OCI-LY7 (cell line): Measurements from ENCODE around the gene GPRC5C. TPM values are rescaled to one million over a fixed set of nuclear protein-coding genes. Genes with fewer than 3 reads are reported as not detected.

Source experiments
- BruUV-seq: library from RNA; stranded (reverse); fragments of 400-500 nt; replicated peaks from 2 replicates; lab custom pipeline; 2021; lab: Mats Ljungman, UMichigan
- CTCF ChIA-PET: fragments of 300-600 bp; sonication (Branson Sonifier 250); formaldehyde crosslinking; loops from one replicate; lab custom pipeline; 2022; ENCODE audit warnings: antibody characterized with exemption; ENCODE audit not compliant: unreplicated experiment; lab: Charles Lee
- POLR2A ChIA-PET: fragments of 300-600 bp; sonication (Branson Sonifier 250); formaldehyde crosslinking; loops from one replicate; lab custom pipeline; 2022; ENCODE audit warnings: antibody characterized with exemption; lab: Charles Lee
- DNase-seq: peaks from one replicate; pipeline ENCODE4 v3.0.0-alpha.2; 2015; ENCODE audit warnings: low spot score
- H2AFZ ChIP-seq: fragments of 200-600 bp; sonication (generic), shearing (Covaris generic); 2 replicates; pipeline ENCODE4 v1.6.1; 2014; ENCODE audit warnings: mild to moderate bottlenecking, antibody characterized with exemption, low read length, moderate library complexity
- H3K27ac ChIP-seq: fragments of 200-600 bp; sonication (generic); 2 replicates; pipeline ENCODE4 v1.5.1; 2014; ENCODE audit warnings: mixed run types, low read depth, mild to moderate bottlenecking, moderate library complexity, low read length, inconsistent platforms; ENCODE audit not compliant: poor library complexity, severe bottlenecking
- H3K36me3 ChIP-seq: fragments of 200-600 bp; sonication (generic); 2 replicates; pipeline ENCODE4 v1.6.1; 2014; ENCODE audit warnings: mild to moderate bottlenecking, antibody characterized with exemption, low read length, moderate library complexity, mixed read lengths; ENCODE audit not compliant: insufficient read depth
- H3K4me1 ChIP-seq: fragments of 200-600 bp; sonication (generic); 2 replicates; pipeline ENCODE4 v1.5.1; 2014; ENCODE audit warnings: mild to moderate bottlenecking, low read length; ENCODE audit not compliant: insufficient read depth, poor library complexity, severe bottlenecking
- H3K4me2 ChIP-seq: fragments of 200-600 bp; sonication (generic); 2 replicates; pipeline ENCODE4 v1.6.1; 2014; ENCODE audit warnings: mild to moderate bottlenecking, low read length
- H3K4me3 ChIP-seq: fragments of 200-600 bp; sonication (generic); 2 replicates; pipeline ENCODE4 v1.5.1; 2014; ENCODE audit warnings: mild to moderate bottlenecking, low read depth, low read length; ENCODE audit not compliant: poor library complexity, severe bottlenecking
- H3K79me2 ChIP-seq: fragments of 200-600 bp; sonication (generic); 2 replicates; pipeline ENCODE4 v1.6.1; 2016; ENCODE audit warnings: low read depth, mild to moderate bottlenecking, low read length, moderate library complexity, mixed read lengths; ENCODE audit not compliant: insufficient read depth
- H3K9me2 ChIP-seq: fragments of 200-600 bp; sonication (generic); 2 replicates; pipeline ENCODE4 v1.6.1; 2016; ENCODE audit warnings: mild to moderate bottlenecking, low read length, mixed read lengths; ENCODE audit not compliant: insufficient read depth
- H3K9me3 ChIP-seq: fragments of 200-600 bp; sonication (generic); 2 replicates; pipeline ENCODE4 v1.6.1; 2014; ENCODE audit warnings: mild to moderate bottlenecking, mixed run types, low read length, mixed read lengths
- H4K20me1 ChIP-seq: fragments of 200-600 bp; sonication (generic); 2 replicates; pipeline ENCODE4 v1.6.1; 2014; ENCODE audit warnings: mild to moderate bottlenecking, antibody characterized with exemption, low read length, moderate library complexity, mixed read lengths; ENCODE audit not compliant: insufficient read depth
- EZH2phosphoT487 ChIP-seq: fragments of 200-600 bp; sonication (generic); IDR thresholded peaks from 2 replicates; pipeline ENCODE4 v1.6.1; 2018; ENCODE audit warnings: low read depth, borderline replicate concordance, mild to moderate bottlenecking, mixed run types, antibody characterized with exemption, low read length, moderate library complexity, mixed read lengths
- intact Hi-C: fragments of 100-400 bp; cut with micrococcal nuclease; formaldehyde crosslinking; loops from one replicate; pipeline ENCODE4 v1.10.0; 2022; ENCODE audit not compliant: unreplicated experiment
- total RNA-seq, 2 experiments: library from RNA; depleted of rRNA in 1 of 2; stranded (reverse); fragments of >200 nt in 1 of 2; shearing (Covaris generic) in 1 of 2; gene quantifications; 2 replicates each; pipeline ENCODE4 v1.2.3, GENCODE V29; 2014 to 2022
- TF ChIP-seq, protein P1 (sequence below): fragments of 200-600 bp; sonication (generic); conservative IDR thresholded peaks from 2 replicates; pipeline ENCODE4 v1.5.1; 2014; ENCODE audit warnings: mild to moderate bottlenecking, antibody characterized with exemption, low read length, moderate library complexity, mixed read lengths

The GPRC5C gene
- total RNA-seq, 2 experiments from 2014 or later = 1.1 to 19.5 TPM

DNA sequence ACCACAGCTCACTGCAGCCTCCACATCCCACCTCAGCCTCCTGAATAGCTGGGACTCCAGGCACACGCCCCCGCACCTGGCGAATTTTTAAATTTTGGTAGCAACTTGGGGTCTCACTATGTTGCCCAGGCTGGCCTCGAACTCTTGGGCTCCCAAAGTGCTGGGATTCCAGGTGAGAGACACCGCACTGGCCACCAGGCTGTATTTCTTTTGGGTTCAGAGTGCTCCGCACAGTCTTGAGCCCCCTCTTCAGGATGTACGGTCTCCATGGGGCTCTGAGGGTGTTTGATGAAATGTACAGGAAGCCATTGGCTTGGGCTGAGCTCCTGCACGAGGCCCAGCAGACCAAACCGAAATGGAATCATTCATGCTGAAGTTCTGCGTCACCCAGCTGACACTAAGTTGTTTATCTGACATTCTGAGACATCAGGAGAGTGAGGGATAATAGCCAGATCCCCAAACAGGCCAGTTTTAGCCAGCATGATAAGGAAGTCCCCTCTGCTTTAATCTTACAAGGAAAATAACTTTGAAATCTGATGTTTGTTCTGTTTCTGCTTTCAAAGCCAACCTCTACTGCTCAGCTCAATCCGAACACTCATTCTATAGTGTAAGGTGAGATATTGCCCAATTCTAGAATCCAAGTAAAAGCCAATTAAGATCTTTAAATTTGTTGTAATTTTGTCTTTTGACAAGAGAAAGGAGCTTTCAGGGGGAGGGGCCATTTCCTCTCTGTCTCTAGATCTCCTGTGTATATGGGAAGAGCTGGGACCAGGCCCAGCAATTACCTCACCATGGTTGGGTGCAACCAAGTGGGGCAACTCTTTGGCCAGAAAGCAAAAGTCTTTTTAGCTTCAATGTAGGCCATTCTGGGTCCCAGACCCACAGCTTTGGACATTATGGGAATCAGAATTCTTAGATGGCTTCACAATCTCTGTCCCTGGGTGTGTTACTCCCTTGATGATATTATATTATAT is 40.9 kb upstream of the GPRC5C start:
- POLR2A ChIA-PET = interaction anchor here (1.0 to 2.1 kb wide), 2 partner anchors 17 to 19 kb away, joined by 3 to 7 read pairs; no protein-coding TSS in a partner anchor
- Histone ChIP-seq H3K9me2 (no peaks in the 10 kb centered on the region), H3K4me1 (no peaks in the 10 kb centered on the region), H3K4me3 (no peak overlapping the region), H4K20me1 (no peaks in the 10 kb centered on the region), H3K27ac (no peak overlapping the region), H3K36me3 (no peaks in the 10 kb centered on the region), H3K9me3 (no peaks in the 10 kb centered on the region), H2AFZ (no peak overlapping the region), H3K4me2 (no peak overlapping the region), H3K79me2 (no peaks in the 10 kb centered on the region)
- no TSS peak for BruUV-seq
- TF ChIP-seq EZH2phosphoT487 = no peak
- TF ChIP-seq, protein P1, sequence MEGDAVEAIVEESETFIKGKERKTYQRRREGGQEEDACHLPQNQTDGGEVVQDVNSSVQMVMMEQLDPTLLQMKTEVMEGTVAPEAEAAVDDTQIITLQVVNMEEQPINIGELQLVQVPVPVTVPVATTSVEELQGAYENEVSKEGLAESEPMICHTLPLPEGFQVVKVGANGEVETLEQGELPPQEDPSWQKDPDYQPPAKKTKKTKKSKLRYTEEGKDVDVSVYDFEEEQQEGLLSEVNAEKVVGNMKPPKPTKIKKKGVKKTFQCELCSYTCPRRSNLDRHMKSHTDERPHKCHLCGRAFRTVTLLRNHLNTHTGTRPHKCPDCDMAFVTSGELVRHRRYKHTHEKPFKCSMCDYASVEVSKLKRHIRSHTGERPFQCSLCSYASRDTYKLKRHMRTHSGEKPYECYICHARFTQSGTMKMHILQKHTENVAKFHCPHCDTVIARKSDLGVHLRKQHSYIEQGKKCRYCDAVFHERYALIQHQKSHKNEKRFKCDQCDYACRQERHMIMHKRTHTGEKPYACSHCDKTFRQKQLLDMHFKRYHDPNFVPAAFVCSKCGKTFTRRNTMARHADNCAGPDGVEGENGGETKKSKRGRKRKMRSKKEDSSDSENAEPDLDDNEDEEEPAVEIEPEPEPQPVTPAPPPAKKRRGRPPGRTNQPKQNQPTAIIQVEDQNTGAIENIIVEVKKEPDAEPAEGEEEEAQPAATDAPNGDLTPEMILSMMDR = no peak
- DNase-seq = no peak
- intact Hi-C loops = no loop called here
- CTCF ChIA-PET = interaction anchor here (0.5 to 0.6 kb wide), 2 partner anchors 22 to 53 kb away, joined by 3 read pairs; no protein-coding TSS in a partner anchor

DNA sequence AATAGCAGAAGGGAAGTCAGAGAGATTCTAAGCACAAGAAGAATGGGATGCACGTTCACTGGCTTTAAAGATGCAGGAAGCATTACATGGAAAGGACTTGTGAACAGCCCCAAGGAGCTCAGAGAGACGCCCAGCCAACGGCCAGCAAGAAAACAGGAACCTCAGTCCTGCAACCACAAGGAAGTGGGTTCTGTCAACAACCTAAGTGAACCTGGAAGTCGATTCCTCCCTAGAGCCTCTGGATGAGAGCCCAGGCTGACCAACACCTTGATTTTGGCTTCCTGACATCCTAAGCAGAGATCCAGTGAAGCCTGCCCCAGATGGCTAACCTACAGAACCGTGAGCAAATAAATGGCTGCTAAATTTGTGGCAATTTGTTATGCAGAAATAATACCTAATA is 40.1 kb upstream of the GPRC5C start:
- intact Hi-C loops = no loop called here

More for the DNA sequence above, 40.1 kb upstream of the GPRC5C start:
- CTCF ChIA-PET = interaction anchor here (0.6 kb wide), 1 partner anchor 9 kb away, joined by 3 read pairs; no protein-coding TSS in a partner anchor
- Histone ChIP-seq H3K79me2 (no peaks in the 10 kb centered on the region), H3K27ac (no peak overlapping the region), H3K4me3 (no peak overlapping the region), H4K20me1 (no peaks in the 10 kb centered on the region), H3K4me1 (no peaks in the 10 kb centered on the region), H3K36me3 (no peaks in the 10 kb centered on the region), H2AFZ (no peak overlapping the region), H3K4me2 (no peak overlapping the region), H3K9me3 (no peaks in the 10 kb centered on the region), H3K9me2 (no peaks in the 10 kb centered on the region)
- no TSS peak for BruUV-seq
- TF ChIP-seq, protein P1 = no peak
- TF ChIP-seq EZH2phosphoT487 = no peak
- POLR2A ChIA-PET = interaction anchor here (2.1 kb wide), 1 partner anchor 18 kb away, joined by 7 read pairs; no protein-coding TSS in a partner anchor
- DNase-seq = no peak
